ENCODE measurements around the gene TRMT44. TPM values are rescaled to one million over a fixed set of nuclear protein-coding genes. Genes with fewer than 3 reads are reported as not detected.

TRMT44 gene
- total and polyA plus RNA-seq, 2 donors (not counting 1 experiment from before 2014, with no cell fraction given) = 13.3 to 37.4 TPM

DNA sequence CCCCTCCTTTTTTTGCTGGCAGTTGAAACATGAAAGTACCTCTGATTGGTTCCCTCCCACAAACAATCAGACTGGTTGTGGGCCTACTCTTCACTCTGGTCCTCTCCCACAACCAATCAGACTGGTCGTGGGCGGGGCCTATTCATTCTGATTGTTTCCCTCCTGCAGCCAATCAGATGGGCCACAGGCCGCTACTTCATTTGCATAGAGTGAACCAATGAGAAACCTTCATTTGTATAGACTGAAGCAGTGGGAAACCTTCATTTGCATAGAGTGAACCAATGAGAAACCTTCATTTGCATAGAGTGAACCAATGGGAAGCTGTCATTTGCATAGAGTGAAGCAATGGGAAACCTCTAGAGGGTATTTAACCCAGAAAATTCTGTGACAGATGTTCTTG is 55.2 kb downstream of the TRMT44 start:
- WGBS (ENCODE audit: insufficient coverage) = no CpG with 5 or more reads among the region's 3 CpGs
- Histone ChIP-seq H3K9me3 (ENCODE audit: control extremely low read depth in 1 of 3, control insufficient read depth in 2 of 3, insufficient read depth in 1 of 3, low read length in 2 of 3) (peaks cover 0 to 35% (median 14%) of the 10 kb centered on the region in 3 donors), H3K4me2 (replicated peaks; ENCODE audit: low read depth, low read length, poor library complexity, severe bottlenecking) (no peak overlapping the region), H3K9ac (ENCODE audit: low read length) (no peak overlapping the region), H3K4me1 (ENCODE audit: control insufficient read depth in 2 of 2, insufficient read depth in 2 of 2, low read length in 2 of 2) (no peaks in the 10 kb centered on the region), H2AFZ (ENCODE audit: insufficient read depth, low read depth, low read length, poor library complexity, severe bottlenecking) (no peak overlapping the region), H3K4me3 (ENCODE audit: control extremely low read depth in 1 of 5, extremely low read depth in 1 of 5, insufficient read depth in 1 of 5, low read depth in 2 of 5, low read length in 4 of 5) (no peak overlapping the region), H4K20me1 (ENCODE audit: control insufficient read depth, insufficient read depth, low read length, poor library complexity, severe bottlenecking) (no peaks in the 10 kb centered on the region), H3K27me3 (replicated peaks in 1 of 4; ENCODE audit: control extremely low read depth in 1 of 4, control insufficient read depth in 3 of 4, insufficient read depth in 4 of 4, low read length in 3 of 4) (no peaks in the 10 kb centered on the region), H3K79me2 (ENCODE audit: control insufficient read depth, insufficient read depth, low read length) (no peaks in the 10 kb centered on the region), H3K36me3 (replicated peaks in 1 of 2; ENCODE audit: control extremely low read depth in 1 of 2, control insufficient read depth in 1 of 2, extremely low read depth in 1 of 2, insufficient read depth in 2 of 2, low read length in 1 of 2) (no peaks in the 10 kb centered on the region), H3K27ac (ENCODE audit: low read length in 2 of 2) (no peak overlapping the region)
- Mint-ChIP-seq H3K27ac (no peak overlapping the region), H3K9me3 (ENCODE audit: insufficient read depth) (peaks cover 5% of the 10 kb centered on the region), H3K4me1 (no peaks in the 10 kb centered on the region), H3K4me3 (no peak overlapping the region), H3K27me3 (no peaks in the 10 kb centered on the region)
- no peak for TF ChIP-seq EZH2 (IDR thresholded peaks at IDR 0.05; ENCODE audit: borderline replicate concordance, insufficient read depth, low read depth, low read length, poor library complexity, severe bottlenecking)
- intact Hi-C loops (cut with micrococcal nuclease) = no loop called here
- ChIA-PET POLR2A (no interaction called here), CTCF (no interaction called here)
- DNase-seq (no peak), ATAC-seq (ENCODE audit: low read depth) (no peak)

DNA sequence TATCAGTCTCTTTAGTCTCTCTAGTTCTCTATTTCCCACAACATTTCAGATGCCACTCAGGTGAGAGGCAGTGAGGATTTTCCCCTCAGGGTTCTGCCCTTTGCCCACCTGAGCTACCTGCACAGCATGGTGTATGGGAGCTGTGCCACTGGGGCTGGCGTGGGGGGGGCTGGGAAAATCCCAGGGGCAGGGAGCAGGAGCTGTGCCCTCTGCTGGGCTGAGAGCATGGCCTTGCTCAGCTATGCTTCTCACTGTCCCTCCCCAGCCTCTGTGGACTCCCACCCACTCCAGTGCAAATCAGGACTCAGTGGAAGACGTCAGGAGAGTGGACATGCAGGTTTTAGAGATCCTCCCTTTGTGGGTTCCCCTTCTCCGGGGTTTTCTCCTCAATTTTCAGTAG is 57.2 kb downstream of the TRMT44 start:
- Histone ChIP-seq H3K79me2 (ENCODE audit: control insufficient read depth, insufficient read depth, low read length) (no peaks in the 10 kb centered on the region), H3K4me3 (ENCODE audit: control extremely low read depth in 1 of 5, extremely low read depth in 1 of 5, insufficient read depth in 1 of 5, low read depth in 2 of 5, low read length in 4 of 5) (no peak overlapping the region), H3K27ac (ENCODE audit: low read length in 2 of 2) (no peak overlapping the region), H4K20me1 (ENCODE audit: control insufficient read depth, insufficient read depth, low read length, poor library complexity, severe bottlenecking) (no peaks in the 10 kb centered on the region), H3K27me3 (replicated peaks in 1 of 4; ENCODE audit: control extremely low read depth in 1 of 4, control insufficient read depth in 3 of 4, insufficient read depth in 4 of 4, low read length in 3 of 4) (no peaks in the 10 kb centered on the region), H2AFZ (ENCODE audit: insufficient read depth, low read depth, low read length, poor library complexity, severe bottlenecking) (no peak overlapping the region), H3K4me1 (ENCODE audit: control insufficient read depth in 2 of 2, insufficient read depth in 2 of 2, low read length in 2 of 2) (no peaks in the 10 kb centered on the region), H3K9me3 (ENCODE audit: control extremely low read depth in 1 of 3, control insufficient read depth in 2 of 3, insufficient read depth in 1 of 3, low read length in 2 of 3) (peaks cover 0 to 45% (median 14%) of the 10 kb centered on the region in 3 donors), H3K36me3 (replicated peaks in 1 of 2; ENCODE audit: control extremely low read depth in 1 of 2, control insufficient read depth in 1 of 2, extremely low read depth in 1 of 2, insufficient read depth in 2 of 2, low read length in 1 of 2) (no peaks in the 10 kb centered on the region), H3K4me2 (replicated peaks; ENCODE audit: low read depth, low read length, poor library complexity, severe bottlenecking) (no peak overlapping the region), H3K9ac (ENCODE audit: low read length) (no peak overlapping the region)
- H3K27ac Mint-ChIP-seq = no peak overlapping the region
- TF ChIP-seq, protein P1, sequence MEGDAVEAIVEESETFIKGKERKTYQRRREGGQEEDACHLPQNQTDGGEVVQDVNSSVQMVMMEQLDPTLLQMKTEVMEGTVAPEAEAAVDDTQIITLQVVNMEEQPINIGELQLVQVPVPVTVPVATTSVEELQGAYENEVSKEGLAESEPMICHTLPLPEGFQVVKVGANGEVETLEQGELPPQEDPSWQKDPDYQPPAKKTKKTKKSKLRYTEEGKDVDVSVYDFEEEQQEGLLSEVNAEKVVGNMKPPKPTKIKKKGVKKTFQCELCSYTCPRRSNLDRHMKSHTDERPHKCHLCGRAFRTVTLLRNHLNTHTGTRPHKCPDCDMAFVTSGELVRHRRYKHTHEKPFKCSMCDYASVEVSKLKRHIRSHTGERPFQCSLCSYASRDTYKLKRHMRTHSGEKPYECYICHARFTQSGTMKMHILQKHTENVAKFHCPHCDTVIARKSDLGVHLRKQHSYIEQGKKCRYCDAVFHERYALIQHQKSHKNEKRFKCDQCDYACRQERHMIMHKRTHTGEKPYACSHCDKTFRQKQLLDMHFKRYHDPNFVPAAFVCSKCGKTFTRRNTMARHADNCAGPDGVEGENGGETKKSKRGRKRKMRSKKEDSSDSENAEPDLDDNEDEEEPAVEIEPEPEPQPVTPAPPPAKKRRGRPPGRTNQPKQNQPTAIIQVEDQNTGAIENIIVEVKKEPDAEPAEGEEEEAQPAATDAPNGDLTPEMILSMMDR (IDR thresholded peaks at IDR 0.05) = no peak
- no peak for TF ChIP-seq EZH2 (IDR thresholded peaks at IDR 0.05; ENCODE audit: borderline replicate concordance, insufficient read depth, low read depth, low read length, poor library complexity, severe bottlenecking)
- no peak for ATAC-seq (ENCODE audit: low read depth)
- intact Hi-C loops (cut with micrococcal nuclease) = no loop called here
- CTCF ChIA-PET = no interaction called here
- DNase-seq = no peak
- H3K27me3 Mint-ChIP-seq = no peaks in the 10 kb centered on the region
- 78% methylated on average over 3 of the region's 3 CpGs for WGBS (ENCODE audit: insufficient coverage)
- peaks cover 5% of the 10 kb centered on the region for H3K9me3 Mint-ChIP-seq (ENCODE audit: insufficient read depth)
- H3K4me1 Mint-ChIP-seq = no peaks in the 10 kb centered on the region
- H3K4me3 Mint-ChIP-seq = no peak overlapping the region
- POLR2A ChIA-PET = no interaction called here
